HEK293T (cell line): ENCODE results near the gene MYADML2.

Experiments used
- ARNT ChIP-seq: fragments of 450-650 bp; IDR thresholded peaks from 2 replicates; pipeline ENCODE4 v1.6.1; 2017; ENCODE audit warnings: mild to moderate bottlenecking
- BHLHE40 ChIP-seq: fragments of 450-650 bp; IDR thresholded peaks from 2 replicates; pipeline ENCODE4 v1.6.1; 2016; ENCODE audit warnings: mild to moderate bottlenecking, moderate library complexity, borderline replicate concordance
- FOXM1 ChIP-seq: fragments of 450-650 bp; IDR thresholded peaks from 2 replicates; pipeline ENCODE4 v1.6.1; 2017; ENCODE audit warnings: mild to moderate bottlenecking, borderline replicate concordance
- LEF1 ChIP-seq: fragments of 450-650 bp; IDR thresholded peaks from 2 replicates; pipeline ENCODE4 v1.6.1; 2017; ENCODE audit warnings: mild to moderate bottlenecking, borderline replicate concordance
- SUZ12 ChIP-seq: fragments of 450-650 bp; IDR thresholded peaks from 2 replicates; pipeline ENCODE4 v1.6.1; 2016; ENCODE audit warnings: mild to moderate bottlenecking
- TARDBP ChIP-seq: fragments of 450-650 bp; IDR thresholded peaks from 2 replicates; pipeline ENCODE4 v1.6.1; 2016
- ZNF384 ChIP-seq: fragments of 450-650 bp; IDR thresholded peaks from 2 replicates; pipeline ENCODE4 v1.6.1; 2016

GRCh38 chr17:81924557-81925532 lies 22.2 kb downstream of the MYADML2 start:
- no peak for TF ChIP-seq ARNT
- TF ChIP-seq BHLHE40, result no peak
- TF ChIP-seq ZNF384, result no peak
- TF ChIP-seq SUZ12, result no peak
- no peak for TF ChIP-seq FOXM1
- TF ChIP-seq TARDBP, result no peak
- no peak for TF ChIP-seq LEF1
